Memory B cell (primary cell): ENCODE data around the gene LAMA4.

Experiments
- ATAC-seq: fragments of 150-1000 bp; cut with Tn5 transposase; 2 replicates; pipeline ENCODE4 v1.10.0; 2021; ENCODE audit warnings: low read depth, mild to moderate bottlenecking, moderate library complexity
- DNase-seq, 2 donors: peaks; one replicate each; pipeline ENCODE4 v3.0.0; 2022; ENCODE audit warnings: low spot score in 2 of 2
- H3K27ac Mint-ChIP-seq: one replicate; pipeline ENCODE4 v1.8.0; 2022; ENCODE audit warnings: mild to moderate bottlenecking, moderate library complexity, mixed read lengths
- H3K27me3 Mint-ChIP-seq: one replicate; pipeline ENCODE4 v1.8.0; 2022; ENCODE audit warnings: mixed read lengths
- H3K36me3 Mint-ChIP-seq: one replicate; pipeline ENCODE4 v1.8.0; 2022; ENCODE audit warnings: mild to moderate bottlenecking, mixed read lengths
- H3K4me1 Mint-ChIP-seq: one replicate; pipeline ENCODE4 v1.8.0; 2022; ENCODE audit warnings: mixed read lengths
- H3K4me3 Mint-ChIP-seq: one replicate; pipeline ENCODE4 v1.8.0; 2022; ENCODE audit warnings: mild to moderate bottlenecking, moderate library complexity, mixed read lengths
- H3K9me3 Mint-ChIP-seq: one replicate; pipeline ENCODE4 v1.8.0; 2022; ENCODE audit warnings: mixed read lengths

Gene LAMA4

DNA sequence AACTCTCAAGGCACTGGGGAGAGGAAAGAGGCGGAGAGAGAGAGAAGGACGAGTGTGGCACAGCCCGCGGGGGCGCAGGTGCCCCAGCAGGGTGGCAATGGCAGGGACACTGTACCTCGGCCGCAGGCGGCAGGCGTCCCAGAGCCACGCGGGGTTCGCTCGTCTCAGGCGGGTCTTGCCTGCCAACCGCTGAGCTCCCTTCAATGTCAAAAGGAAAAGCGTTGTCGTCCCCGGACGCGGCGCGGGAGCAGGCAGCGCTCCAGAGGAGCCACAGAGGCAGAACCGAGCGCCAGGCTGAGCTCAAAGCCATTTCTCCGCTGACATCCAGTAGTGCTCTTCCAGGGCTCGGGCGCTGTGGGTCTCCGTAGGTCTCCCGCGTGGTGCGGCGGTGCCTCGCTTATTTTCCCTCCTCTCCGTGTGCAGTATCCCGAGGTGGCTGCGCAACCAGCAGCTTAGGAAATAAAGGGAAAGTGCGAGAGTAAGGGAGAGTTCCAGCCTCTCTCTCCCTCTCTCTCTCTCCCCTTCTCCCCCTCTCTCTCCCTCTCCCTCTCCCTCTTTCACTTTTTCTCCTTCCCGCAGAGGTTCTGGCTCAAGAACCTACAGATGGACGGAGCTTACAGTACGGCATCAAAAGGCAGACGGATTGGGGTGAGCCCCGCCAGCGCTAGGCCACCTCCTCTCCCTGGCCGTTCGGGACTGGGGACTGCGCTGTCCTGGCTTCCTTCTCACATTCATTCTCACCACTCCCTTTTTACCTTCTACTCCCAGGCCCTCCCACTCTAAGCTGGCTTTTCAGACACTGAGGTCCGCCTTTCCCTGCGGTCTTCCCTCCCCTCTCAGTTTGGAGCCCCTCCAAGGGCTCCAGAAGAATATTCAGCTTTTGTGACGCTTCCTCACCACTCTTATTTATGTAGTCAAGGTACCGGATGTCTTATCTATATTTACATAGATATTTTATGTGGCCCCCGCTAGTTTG lies at the start of gene LAMA4:
Gene LAMA4, minus strand, starts transcription at position 727 of the 976 bp plus-strand sequence. Its CDS starts 417 bp downstream, at position 310.
- H3K27me3 Mint-ChIP-seq, result peaks cover 15% of the 10 kb centered on the region
- H3K4me3 Mint-ChIP-seq, result peak within 1 kb of the TSS; percentile 74
- H3K9me3 Mint-ChIP-seq, result no peaks in the 10 kb centered on the region
- DNase-seq, result no peak
- ATAC-seq, result peak; percentile 26
- H3K36me3 Mint-ChIP-seq, result no peaks in the 10 kb centered on the region
- no peak within 1 kb of the TSS for H3K27ac Mint-ChIP-seq
- H3K4me1 Mint-ChIP-seq, result peaks cover 10% of the 10 kb centered on the region

DNA sequence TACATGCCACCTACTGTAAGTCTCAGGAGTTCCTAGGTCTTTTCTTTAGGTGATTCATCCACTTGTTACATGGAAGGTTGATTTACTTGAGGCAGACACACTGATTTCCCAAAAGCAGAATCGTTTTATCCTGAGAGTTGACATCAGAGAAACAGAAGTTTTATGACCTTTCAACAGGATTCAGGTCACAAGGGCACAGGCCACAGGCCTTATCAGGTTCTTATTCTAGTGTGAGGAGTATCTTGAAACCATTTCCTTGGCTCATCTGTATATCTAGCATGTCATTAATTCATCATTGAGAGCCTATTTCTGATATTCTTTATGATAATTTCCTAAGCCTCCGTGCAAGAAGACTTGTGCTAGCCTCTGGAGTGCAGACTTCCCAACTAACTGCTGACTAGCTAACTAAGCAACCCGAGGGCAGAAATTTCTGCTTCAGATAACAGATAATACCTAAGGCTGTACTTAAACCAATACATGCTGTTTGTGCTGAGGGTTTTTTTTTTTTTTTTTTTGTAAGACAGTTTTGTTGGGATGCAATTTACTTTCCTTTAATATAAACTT lies 47.9 kb upstream of the LAMA4 start:
- Mint-ChIP-seq H3K4me3 (no peak overlapping the region), H3K36me3 (no peaks in the 10 kb centered on the region), H3K27ac (no peak overlapping the region), H3K27me3 (peaks cover 8% of the 10 kb centered on the region), H3K9me3 (no peaks in the 10 kb centered on the region), H3K4me1 (no peaks in the 10 kb centered on the region)
- ATAC-seq (no peak), DNase-seq (no peak)

- H3K4me1 Mint-ChIP-seq, result no peaks in the 10 kb centered on the region
- ATAC-seq (no peak), DNase-seq (no peak)
- no peaks in the 10 kb centered on the region for H3K9me3 Mint-ChIP-seq
- no peak overlapping the region for H3K4me3 Mint-ChIP-seq
- H3K27ac Mint-ChIP-seq, result no peak overlapping the region
- H3K27me3 Mint-ChIP-seq, result peaks cover 4% of the 10 kb centered on the region
- H3K36me3 Mint-ChIP-seq, result no peaks in the 10 kb centered on the region
Measured at GRCh38 chr6:112300896-112301295, 46.5 kb upstream of the LAMA4 start.

- no peaks in the 10 kb centered on the region for H3K36me3 Mint-ChIP-seq
Measured at GRCh38 chr6:112298816-112299281, 44.5 kb upstream of the LAMA4 start.

DNA sequence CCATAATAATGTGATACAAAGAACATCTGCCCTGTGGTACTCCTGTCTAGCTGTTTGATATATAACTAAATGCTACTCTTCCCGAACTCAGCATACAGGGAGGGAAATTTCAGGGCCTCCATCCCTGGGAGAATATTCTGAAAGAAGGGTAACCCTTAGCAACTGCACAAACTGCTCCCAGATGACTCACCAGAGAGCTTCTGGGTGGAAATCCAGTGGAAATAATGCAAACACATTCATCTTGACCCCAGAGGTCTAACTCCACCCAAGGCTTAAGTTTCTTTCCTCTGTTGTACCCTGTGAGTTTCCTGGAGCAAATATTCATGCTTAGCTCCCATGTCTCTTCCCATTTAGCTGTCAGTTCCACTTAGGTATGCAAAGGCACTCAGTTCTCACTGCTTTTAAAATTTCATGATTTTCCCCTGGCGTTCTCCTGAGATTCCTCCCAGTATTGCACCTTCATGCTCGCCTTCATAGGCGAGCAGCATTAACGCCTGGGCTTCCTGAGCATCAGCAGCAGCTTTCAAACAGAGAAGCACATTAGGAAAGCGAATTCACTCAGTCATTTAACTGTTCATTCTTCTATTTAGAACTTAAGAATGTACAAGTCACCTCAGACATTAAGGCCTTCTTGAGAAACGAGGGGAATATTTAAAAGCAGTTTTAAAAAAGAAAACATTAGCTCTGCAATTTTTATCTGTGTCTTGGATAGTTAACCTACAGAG lies 43.8 kb upstream of the LAMA4 start:
- Mint-ChIP-seq H3K36me3 (no peaks in the 10 kb centered on the region), H3K9me3 (no peaks in the 10 kb centered on the region), H3K4me3 (no peak overlapping the region), H3K4me1 (no peaks in the 10 kb centered on the region), H3K27ac (no peak overlapping the region), H3K27me3 (peaks cover 2% of the 10 kb centered on the region)
- DNase-seq (no peak), ATAC-seq (no peak)

More at GRCh38 chr6:112298816-112299281, 44.5 kb upstream of the LAMA4 start:
- no peak overlapping the region for H3K27ac Mint-ChIP-seq
- no peak for DNase-seq
- no peaks in the 10 kb centered on the region for H3K9me3 Mint-ChIP-seq
- no peak for ATAC-seq
- H3K27me3 Mint-ChIP-seq, result peaks cover 2% of the 10 kb centered on the region
- H3K4me1 Mint-ChIP-seq, result no peaks in the 10 kb centered on the region
- H3K4me3 Mint-ChIP-seq, result no peak overlapping the region

GRCh38 chr6:112296694-112297093 lies 42.3 kb upstream of the LAMA4 start:
- Mint-ChIP-seq H3K27ac (no peak overlapping the region), H3K4me3 (no peak overlapping the region), H3K4me1 (no peaks in the 10 kb centered on the region), H3K9me3 (no peaks in the 10 kb centered on the region), H3K36me3 (no peaks in the 10 kb centered on the region), H3K27me3 (peaks cover 5% of the 10 kb centered on the region)
- DNase-seq (no peak), ATAC-seq (no peak)

DNA sequence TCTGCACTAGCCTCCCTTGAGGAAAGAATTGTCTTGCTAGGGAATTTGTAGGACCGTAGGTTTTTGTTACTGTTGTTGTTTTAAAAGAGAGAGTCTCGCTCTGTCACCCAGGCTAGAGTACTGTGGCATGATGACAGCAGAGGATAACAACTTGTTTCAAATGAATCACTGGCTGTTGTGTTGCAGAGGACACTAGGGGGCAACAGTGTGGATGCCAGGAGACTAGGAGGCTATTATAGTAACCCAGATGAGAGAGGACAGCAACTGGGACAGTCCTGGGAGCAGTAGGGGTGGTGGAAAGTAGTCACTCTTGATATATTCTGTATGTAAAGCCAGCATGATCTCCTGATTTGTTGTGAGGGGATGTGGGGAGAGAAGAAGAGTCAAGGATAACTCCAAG lies 41.8 kb upstream of the LAMA4 start:
- no peaks in the 10 kb centered on the region for H3K9me3 Mint-ChIP-seq
- peaks cover 5% of the 10 kb centered on the region for H3K27me3 Mint-ChIP-seq
- no peak overlapping the region for H3K4me3 Mint-ChIP-seq
- DNase-seq, result no peak
- H3K4me1 Mint-ChIP-seq, result no peaks in the 10 kb centered on the region
- H3K27ac Mint-ChIP-seq, result no peak overlapping the region
- no peaks in the 10 kb centered on the region for H3K36me3 Mint-ChIP-seq
- ATAC-seq, result no peak

- Mint-ChIP-seq H3K36me3 (no peaks in the 10 kb centered on the region), H3K27me3 (peaks cover 5% of the 10 kb centered on the region), H3K4me1 (no peaks in the 10 kb centered on the region), H3K9me3 (no peaks in the 10 kb centered on the region), H3K27ac (no peak overlapping the region), H3K4me3 (no peak overlapping the region)
- no peak for ATAC-seq
- no peak for DNase-seq
Measured at GRCh38 chr6:112291161-112291762, 36.9 kb upstream of the LAMA4 start.

GRCh38 chr6:112289038-112289566 lies 34.7 kb upstream of the LAMA4 start:
- Mint-ChIP-seq H3K4me1 (no peaks in the 10 kb centered on the region), H3K4me3 (no peak overlapping the region), H3K27ac (no peak overlapping the region), H3K36me3 (no peaks in the 10 kb centered on the region), H3K9me3 (no peaks in the 10 kb centered on the region), H3K27me3 (peaks cover 4% of the 10 kb centered on the region)
- DNase-seq, result no peak
- no peak for ATAC-seq

DNA sequence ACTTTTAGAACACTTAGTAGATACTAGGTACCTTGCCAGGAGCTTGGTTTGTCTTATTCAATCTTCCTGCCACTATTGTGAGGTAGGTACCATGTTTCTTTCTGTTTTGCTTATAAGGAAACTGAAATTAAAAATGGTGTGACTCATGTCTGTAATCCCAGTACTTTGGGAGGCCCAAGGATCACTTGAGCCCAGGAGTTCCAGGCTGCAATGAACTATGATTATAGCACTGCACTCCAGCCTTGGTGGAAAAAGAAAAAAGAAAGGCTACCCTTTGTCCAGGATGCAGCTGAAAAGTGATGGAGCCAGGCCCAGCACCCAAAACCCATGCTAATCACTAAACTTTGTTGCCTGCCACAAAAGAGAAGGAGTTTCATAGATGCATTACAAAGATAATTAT lies 34.1 kb upstream of the LAMA4 start:
- Mint-ChIP-seq H3K4me1 (no peaks in the 10 kb centered on the region), H3K9me3 (no peaks in the 10 kb centered on the region), H3K27me3 (peaks cover 4% of the 10 kb centered on the region), H3K36me3 (no peaks in the 10 kb centered on the region), H3K27ac (no peak overlapping the region), H3K4me3 (no peak overlapping the region)
- no peak for ATAC-seq
- DNase-seq, result no peak

DNA sequence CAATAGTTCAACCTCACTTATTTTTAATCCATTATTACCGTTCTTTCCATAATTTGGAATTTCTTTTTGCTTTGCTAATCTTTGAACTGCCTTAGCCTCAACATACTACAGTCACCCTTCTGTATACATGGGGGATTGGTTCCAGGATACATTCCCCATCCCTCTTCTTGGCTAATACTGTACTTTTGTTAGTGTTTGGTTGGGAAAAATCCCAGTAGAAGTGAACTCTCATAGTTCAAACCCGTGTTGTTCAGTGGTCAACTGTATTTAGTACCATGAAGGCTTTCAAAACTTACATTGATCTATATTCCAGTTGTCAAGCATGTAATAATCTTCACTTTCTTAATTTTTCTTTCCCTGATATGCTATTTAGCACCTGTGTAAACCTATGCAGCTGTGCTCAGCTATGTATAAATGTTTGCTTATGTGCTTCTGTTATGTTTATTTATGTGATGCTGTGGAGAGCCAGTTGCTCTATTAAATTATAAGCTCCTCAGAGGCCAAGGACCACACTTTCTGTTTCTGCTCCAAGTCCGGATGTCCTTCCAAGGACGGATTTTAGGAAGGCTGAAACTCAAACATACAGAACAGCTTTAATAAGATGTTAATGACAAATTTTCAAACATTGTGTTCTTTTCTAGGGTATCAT lies 33.3 kb upstream of the LAMA4 start:
- H3K4me3 Mint-ChIP-seq, result no peak overlapping the region
- H3K36me3 Mint-ChIP-seq, result no peaks in the 10 kb centered on the region
- H3K4me1 Mint-ChIP-seq, result no peaks in the 10 kb centered on the region
- H3K27me3 Mint-ChIP-seq, result peaks cover 7% of the 10 kb centered on the region
- H3K9me3 Mint-ChIP-seq, result no peaks in the 10 kb centered on the region
- H3K27ac Mint-ChIP-seq, result no peak overlapping the region
- ATAC-seq, result no peak
- no peak for DNase-seq

GRCh38 chr6:112286500-112287144 lies 32.3 kb upstream of the LAMA4 start:
- Mint-ChIP-seq H3K9me3 (no peaks in the 10 kb centered on the region), H3K4me3 (no peak overlapping the region), H3K27ac (no peak overlapping the region), H3K36me3 (no peaks in the 10 kb centered on the region), H3K4me1 (no peaks in the 10 kb centered on the region), H3K27me3 (peaks cover 4% of the 10 kb centered on the region)
- ATAC-seq (no peak), DNase-seq (no peak)

- Mint-ChIP-seq H3K9me3 (no peaks in the 10 kb centered on the region), H3K36me3 (no peaks in the 10 kb centered on the region), H3K27me3 (peaks cover 4% of the 10 kb centered on the region), H3K4me3 (no peak overlapping the region), H3K27ac (no peak overlapping the region), H3K4me1 (no peaks in the 10 kb centered on the region)
- ATAC-seq, result no peak
- no peak for DNase-seq
Measured at GRCh38 chr6:112286010-112286409, 31.6 kb upstream of the LAMA4 start.
